NCI-H510A treated with DMSO at 0.1 percent for 48 hours (cell line): ENCODE results near the gene KCND2.
"Not testable (repeated sequence)": the region's sequence is repeated elsewhere in the genome, so short reads cannot be mapped to it uniquely, and the experiment has no call there.

Source experiments
- DNase-seq: peaks from one replicate; lab custom pipeline; 2025; lab: John Stamatoyannopoulos, UW

The KCND2 gene

DNA sequence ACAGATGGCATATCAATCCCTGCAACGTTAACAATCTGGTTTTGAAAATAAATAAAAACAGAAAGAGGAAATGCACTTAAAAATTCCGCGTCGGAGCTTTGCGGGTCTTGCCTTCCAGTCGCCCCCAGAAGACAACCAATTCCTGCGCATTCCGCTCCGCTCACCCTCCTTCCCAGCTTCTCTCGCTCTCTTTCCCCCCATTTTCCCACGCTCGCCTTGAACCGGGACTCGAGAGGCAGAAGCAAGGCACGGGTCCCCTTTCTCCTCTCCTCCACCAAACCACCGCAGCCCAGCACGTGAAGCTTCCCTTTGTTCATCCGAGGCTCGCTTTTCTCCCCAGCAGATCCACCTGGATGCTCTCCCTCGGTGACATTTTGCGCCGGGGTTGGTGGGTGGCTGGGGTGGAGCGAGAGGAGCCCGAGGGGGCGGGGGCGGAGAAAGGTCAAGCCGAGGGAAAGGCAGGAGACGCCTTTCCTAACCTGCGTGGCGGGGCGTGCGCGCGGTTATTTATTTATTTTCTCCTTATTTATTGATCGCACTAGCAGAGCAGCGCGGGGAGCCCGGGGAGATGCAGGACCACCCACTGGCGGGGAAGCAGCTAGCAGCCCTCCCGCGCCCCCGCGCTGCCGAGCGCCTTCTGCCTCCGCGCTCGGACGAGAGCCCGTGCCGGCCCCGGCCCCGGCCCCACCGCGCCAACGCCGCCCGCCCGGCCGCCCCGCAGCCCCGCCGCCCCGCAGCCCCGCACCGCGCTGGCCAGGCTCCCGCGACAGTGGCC lies at the start of gene KCND2:
Gene KCND2, plus strand, starts transcription at position 475 of the 775 bp plus-strand sequence.
- DNase-seq = peak; percentile 49

DNA sequence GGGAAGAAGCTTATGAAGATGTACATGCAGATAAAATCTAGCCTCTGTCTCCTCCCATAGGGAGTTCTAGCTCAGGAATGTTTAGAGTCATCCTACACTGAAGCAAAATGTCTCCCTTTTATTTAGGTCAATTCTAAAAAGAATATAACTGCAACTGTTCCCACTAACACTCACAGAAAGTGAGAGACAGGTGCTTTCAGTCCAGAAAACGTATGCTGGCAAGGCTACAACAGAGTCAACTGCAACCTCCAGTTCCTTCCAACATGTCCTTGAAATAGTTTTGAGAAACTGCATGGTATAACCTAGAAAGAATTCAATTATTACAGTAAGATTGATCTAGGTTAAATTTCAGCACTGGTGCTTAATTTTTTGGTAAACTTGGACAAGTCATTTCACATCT lies 46.8 kb upstream of the KCND2 start:
- DNase-seq = no peak

DNA sequence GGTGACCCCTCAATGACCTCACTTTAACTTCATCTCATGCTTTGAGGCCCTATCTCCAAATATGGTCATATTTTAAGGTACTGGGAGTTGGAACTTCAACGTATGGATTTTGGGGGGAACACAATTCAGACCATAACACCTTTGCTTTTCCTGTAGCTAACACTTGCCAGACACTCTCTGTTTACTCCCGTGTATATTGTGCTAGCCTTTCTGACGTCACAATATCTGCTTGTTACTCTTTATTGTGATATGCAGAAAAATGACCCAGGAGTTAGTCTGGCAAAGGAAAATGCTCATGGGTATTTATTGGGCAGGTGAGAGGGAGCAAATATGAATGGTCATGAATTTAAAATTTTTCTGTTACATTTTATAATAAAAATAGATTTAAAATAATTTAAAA lies 45.7 kb upstream of the KCND2 start:
- no peak for DNase-seq

DNA sequence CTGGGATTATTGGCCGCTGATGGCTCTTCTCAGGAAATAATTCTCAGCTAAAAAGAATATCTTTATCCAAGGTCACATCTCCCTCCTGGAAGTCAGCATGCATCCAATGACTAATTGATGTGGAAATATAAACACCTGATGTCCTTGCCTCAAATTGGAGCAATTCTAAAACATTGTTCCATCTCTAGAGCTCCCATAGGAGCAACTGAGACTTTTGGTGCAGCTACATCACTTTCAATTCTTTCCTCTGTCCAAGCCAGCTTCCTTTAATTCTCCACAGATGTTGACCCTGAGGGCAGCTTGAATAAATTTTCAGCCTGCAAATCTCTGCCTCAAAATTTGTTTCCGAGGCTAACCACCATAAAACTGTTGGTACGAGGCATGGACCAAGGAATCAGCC lies 43.9 kb upstream of the KCND2 start:
- DNase-seq = no peak

DNA sequence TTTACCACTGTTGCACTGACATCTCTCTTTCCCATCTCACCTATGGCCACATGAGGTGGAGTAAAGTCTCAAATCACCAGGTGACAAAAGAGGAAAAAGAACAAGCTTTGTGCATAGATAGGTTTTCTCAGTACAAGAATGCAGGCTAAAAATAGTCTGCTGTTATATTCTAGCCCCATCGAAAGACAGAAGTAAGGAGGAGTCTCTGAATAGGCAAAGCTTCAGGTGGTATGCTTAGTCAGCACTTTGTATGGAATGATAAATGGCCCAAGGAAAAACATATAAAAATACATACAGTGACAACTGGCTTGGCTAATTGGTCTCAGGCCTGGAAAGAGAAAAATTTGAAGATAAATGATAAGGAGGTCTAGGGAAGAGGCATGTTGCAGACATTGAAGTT lies 39.6 kb upstream of the KCND2 start:
- no peak for DNase-seq

DNA sequence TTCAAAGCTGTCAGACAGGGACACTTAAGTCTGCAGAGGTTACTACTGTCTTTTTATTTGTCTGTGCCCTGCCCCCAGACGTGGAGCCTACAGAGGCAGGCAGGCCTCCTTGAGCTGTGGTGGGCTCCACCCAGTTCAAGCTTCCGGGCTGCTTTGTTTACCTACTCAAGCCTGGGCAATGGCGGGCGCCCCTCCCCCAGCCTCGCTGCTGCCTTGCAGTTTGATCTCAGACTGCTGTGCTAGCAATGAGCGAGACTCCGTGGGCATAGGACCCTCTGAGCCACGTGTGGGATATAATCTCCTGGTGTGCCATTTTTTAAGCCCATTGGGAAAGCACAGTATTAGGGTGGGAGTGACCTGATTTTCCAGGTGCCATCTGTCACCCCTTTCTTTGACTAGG lies 32.6 kb upstream of the KCND2 start:
- DNase-seq = not testable (repeated sequence)

DNA sequence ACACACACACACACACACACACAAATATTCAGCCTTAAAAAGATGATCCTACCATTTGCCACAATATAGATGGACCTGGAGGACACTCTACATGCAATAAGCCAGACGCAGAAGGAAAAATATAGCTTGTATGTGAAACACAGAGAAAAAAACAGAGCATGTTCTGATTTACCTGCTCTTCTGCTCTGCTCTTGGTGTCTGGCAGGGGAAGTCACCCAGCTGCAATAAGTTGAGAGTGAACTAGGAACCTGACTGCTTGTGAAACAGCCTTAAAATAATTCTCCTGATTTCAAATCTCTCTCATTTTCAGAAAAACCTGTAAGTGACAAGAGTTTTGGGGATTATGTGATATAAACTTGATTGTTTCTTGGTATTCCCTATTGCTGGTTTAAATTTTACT lies 31.0 kb upstream of the KCND2 start:
- no peak for DNase-seq

DNA sequence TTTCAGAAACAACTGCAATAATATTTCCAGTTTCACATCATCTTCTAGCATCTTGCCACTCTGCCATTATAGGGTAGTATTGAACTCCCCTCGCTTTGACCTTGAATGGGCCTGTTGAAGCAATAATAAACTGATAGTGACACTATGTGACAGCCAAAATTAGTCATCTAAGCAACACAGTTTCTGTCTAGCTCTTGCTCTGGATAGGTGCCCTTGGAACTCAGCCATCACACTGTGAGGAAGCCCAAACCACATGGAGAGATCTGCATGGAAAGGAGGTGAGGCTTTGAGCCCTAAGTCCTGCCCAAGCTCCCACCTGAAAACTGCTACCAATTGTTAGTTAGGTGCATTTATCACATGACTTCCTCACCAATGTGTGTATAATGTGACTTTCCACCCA lies 18.1 kb upstream of the KCND2 start:
- DNase-seq = no peak

DNA sequence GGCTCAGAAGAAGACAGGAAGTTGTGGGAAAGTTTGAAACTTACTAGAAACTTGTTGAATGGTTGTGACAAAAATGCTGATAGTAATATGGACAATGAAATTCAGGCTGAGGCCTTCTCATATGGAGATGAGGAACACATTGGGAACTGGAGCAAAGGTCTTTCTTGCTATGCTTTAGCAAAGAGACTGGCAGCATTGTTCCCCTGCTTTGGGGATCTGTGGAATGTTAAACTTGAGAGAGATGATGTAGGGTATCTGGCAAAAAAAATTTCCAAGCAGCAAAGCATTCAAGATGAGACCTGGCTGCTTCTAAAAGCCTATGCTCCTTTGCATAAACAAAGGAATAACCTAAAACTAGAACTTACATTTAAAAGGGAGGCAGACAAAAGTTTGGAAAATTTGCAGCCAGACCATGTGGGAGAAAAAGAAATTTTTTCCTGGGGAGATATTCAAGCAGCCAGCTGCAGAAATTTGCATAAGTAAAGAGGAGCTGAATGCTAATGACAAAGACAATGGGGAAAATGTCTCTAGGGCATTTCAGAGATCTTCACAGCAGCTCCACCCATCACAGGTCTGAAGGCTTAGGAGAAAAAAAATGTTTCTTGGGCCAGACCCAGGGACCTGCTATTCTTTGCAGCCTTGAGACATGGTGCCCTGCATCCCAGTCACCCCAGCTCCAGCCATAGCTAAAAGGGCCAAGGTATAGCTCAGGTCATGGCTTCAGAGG lies 16.5 kb upstream of the KCND2 start:
- DNase-seq = no peak

DNA sequence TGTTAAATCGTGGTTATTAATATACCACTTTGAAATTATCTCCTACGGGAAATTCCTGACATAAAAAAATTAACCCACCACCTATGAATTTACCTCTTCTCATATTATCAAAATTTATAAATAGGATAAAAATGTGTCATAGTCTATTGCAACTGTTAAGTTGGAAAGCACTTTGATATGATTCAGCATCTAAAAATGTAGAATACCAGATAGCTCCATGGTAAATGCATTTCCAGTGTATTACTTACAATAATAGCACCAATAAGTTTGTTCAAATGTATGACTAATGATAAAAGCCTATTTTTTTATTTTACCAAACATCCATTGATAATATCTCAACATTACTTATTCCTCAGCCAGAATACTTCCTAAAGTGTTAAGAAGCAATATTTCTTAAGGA lies 13.6 kb upstream of the KCND2 start:
- no peak for DNase-seq

DNA sequence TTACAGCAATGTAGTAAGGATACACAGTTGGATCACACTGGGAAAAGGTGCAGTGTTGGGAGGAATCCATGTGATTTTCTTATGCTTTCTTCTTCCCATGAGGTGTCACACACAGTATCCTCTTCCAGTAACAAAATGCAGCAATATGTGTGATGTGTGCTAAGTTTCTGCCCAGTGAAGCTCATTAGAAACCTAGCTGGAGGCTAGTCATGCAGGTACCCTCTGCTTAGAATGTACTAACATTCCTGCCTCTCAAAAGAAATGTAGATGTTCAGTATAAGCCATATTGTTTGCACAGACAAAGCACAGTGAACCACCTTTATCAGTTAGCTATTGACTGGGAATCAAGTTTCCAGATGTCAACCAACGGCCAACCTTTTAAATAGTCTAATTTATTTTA lies 12.9 kb upstream of the KCND2 start:
- DNase-seq = no peak

DNA sequence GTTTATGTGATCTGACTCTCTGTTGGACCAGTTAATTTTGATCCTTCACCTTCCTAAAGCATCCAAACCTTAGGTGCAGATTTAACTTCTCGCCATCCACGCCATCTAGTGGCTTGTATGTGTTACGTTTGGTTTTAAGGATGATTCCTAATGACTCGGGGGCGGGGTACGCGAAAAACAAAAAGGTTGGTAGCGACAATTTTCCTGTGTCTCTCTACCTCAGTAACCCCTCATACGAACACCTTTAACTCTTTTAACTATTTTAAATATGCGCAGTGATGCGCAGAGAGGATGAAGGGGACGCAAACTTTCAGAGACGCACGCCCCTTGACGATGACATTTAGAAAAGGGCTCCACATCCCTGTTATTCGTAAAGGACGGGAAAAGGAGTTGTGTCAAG lies 714 bp upstream of the KCND2 start:
- DNase-seq = peak; percentile 53

DNA sequence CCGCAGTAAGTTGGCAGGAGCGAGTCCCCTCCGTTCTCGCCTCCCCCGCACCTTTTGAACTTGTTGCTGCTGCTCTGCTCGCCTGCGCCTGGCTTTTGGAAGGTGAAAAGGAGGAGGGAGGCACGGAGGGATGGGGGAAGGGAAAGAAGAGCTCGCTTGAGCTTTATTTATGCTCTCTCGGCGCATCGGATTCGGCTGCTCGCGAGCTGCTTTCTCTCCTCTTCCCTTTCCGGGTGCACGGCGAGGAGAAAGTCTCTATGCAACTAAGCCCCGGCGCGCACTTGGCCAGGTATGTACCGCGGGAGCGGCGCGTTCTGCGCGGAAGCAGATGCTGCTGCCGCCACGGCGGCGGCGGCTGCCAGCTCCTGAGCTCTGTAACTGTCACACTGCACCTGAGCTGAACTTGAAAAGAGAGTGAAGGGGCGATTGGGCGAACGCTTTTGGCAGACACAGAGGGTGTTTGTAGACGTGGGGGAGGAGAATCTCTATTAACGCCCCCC lies 551 bp downstream of the KCND2 start:
- peak; percentile 49 for DNase-seq

DNA sequence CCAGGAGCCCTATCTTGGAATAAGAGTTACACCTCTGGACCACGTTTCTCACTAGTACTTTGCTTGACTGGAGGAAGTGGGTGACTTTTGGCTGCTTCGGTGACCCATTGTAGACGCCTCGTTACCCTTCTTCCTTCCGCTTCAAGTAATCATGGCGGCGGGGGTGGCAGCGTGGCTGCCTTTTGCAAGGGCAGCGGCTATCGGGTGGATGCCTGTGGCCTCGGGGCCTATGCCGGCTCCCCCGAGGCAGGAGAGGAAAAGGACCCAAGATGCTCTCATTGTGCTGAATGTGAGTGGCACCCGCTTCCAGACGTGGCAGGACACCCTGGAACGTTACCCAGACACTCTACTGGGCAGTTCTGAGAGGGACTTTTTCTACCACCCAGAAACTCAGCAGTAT lies 1.5 kb downstream of the KCND2 start:
- peak; percentile 38 for DNase-seq

DNA sequence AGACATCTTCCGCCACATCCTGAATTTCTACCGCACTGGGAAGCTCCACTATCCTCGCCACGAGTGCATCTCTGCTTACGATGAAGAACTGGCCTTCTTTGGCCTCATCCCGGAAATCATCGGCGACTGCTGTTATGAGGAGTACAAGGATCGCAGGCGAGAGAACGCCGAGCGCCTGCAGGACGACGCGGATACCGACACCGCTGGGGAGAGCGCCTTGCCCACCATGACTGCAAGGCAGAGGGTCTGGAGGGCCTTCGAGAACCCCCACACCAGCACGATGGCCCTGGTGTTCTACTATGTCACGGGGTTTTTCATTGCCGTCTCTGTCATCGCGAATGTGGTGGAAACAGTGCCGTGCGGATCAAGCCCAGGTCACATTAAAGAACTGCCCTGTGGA lies 1.9 kb downstream of the KCND2 start:
- DNase-seq = peak; percentile 36

DNA sequence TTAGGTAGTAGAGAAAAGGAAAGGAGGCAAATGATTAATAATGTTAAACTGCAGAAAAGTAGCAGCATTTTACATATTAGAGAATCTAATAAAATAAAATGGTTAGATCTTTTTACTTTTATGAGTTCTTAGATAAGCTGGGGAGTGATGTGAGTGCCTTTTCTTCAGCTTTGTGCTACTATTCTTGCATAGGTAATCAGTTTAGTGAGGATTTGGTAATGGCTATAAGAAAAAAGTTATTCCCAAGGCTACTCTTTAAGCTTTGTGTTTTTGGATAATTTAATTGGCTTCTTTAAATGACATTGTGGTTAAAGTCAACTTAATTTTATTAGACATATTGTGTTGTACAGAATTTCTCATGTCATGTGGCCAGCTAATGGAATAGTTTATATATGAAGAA lies 3.7 kb downstream of the KCND2 start:
- DNase-seq = no peak

DNA sequence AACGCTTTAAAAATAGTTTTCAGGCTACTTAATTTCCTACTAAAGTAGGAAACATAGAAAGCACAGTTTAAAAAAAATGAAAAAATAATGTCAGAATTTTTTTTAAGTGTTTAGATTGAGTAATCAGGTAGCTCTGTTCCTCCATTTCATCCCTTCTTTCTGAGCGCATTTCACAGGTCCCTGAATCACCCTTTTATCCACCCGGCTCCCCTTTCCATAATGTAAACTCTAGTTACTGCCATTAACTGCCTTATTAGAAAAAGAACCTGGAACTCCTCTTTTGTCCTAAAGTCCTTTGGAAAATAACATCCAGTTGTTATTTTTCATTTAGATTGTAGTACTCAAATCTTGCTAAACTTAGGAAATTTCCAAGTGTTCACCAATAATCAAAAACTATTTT lies 5.8 kb downstream of the KCND2 start:
- DNase-seq = peak; percentile 8

DNA sequence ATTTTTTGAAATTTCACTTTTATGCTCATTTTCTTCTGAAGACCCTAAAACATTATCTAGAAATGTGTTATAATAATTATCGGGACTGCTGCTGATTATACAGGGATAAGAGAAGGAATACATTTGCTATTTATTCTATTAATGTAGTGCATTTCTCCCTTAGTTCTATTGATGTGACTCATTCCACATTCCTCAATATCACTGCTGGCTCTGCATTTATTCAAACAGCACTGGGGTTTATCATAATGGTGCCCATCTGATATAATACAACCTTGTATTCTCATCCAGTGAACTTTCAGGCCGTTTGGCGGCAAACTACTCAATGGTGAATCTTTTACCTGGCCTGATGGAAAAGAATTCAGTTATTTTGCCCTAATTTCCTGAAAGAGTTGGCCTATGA lies 7.8 kb downstream of the KCND2 start:
- no peak for DNase-seq

DNA sequence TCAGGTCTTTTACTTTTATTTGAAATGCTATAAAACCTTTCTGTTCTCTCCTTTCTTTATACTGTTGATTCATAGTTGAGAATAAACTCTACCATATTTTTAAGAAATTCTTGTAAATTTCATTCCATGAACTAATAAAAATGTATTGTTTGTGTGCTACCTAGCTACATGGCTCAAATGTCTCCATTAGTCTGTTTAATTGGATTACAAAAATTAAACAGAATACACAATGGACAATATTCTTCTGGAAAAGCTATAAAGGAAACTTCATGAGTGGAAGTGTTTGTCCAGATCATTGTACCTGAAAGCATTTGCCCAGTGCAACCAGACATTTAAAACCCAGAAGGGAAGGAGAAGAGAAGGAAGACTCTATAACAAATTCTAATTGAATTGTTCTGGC lies 20.1 kb downstream of the KCND2 start:
- DNase-seq = no peak

DNA sequence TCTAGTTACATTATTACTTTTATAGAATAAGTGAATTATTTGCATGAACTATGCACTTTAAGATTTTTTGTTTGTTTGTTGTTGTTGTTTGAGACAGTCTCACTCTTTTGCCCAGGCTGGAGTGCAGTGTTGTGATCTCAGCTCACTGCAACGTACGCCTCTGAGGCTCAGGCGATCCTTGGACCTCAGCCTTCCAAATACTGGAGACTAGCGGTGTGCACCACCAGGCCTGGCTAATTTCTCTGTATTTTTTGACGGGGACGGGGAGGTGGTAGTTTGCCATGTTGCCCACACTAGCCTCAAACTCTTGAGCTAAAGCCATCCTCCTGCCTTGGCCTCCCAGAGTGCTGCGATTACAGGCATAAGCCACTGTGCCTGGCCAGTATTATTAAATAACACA lies 29.2 kb downstream of the KCND2 start:
- no peak for DNase-seq

DNA sequence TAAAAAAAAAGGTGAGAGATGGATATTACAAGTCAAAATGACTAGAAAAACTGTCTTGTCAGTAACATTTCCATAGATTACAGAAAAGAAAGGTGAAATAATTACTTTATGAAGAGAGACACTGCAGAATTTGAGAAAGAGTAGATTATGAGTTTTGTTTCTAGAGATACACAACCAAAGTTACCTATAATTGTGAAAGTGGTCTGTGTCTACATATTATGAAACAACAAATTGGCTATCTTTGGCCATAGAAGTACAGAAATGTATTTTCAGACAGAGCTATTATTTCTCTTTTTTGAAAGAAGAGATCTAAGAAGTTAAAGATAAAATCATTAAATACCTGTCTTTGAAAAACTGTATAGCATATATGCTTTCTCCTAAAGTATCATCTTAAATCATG lies 30.1 kb downstream of the KCND2 start:
- no peak for DNase-seq

DNA sequence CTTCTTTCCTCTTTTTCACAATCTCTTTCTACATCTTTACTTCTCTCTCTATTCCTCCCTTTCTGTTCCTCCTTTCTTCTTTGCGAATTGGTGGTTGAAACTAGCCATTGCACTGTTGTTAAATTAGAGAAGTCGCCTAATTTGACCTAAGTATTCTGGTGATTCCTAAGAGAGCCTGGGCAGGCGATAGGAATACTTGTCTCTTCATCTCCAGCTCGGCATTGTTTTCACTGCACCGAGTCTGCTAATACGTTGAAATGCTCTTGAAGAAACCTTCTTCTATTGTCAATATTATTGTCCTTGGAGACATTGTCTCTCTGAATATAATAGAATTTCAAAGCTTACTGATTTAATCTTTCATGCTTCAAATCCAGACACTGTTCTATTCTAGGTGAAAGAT lies 31.7 kb downstream of the KCND2 start:
- DNase-seq = no peak

DNA sequence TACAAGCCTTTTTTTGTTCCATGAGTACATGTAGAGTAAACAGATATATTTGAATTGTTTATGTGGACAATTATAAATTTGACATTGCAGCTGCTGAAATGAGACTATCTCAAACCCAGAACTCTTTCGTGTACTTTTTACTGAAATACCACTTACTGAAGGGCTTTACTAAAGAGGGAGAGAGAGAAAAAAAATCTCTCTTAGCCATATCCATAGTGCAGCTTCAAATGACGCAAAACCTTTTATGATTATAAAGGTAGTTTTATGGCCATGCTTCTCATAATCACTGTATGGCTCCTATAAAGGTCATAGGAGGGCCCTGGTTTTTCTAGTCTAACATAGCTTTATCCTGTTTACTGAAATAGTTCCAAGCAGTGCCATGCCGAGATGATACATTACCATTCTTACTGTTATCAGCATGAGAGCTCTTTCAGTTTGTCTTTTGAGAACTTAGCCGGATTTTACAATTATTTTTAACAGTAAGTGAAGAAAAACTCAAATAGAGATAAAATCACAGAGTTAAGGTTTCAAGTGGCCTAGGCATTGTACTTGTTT lies 35.1 kb downstream of the KCND2 start:
- DNase-seq = no peak
